Activated CD8-positive, alpha-beta T cell treated with anti-CD3 and anti-CD28 coated beads for 36 hours (primary cell): ENCODE results near the gene FAM168A. TPM values are rescaled to one million over a fixed set of nuclear protein-coding genes. Genes with fewer than 3 reads are reported as not detected.

Experiments
- ATAC-seq: fragments of 200-7000 bp; cut with Tn5 transposase; one replicate; pipeline ENCODE4 v1.10.0; 2021; ENCODE audit warnings: mild to moderate bottlenecking, moderate library complexity
- CTCF ChIA-PET: fragments of 350-600 bp; sonication (Branson Sonifier 250); formaldehyde crosslinking; loops from one replicate; lab custom pipeline; 2021; ENCODE audit warnings: antibody characterized with exemption; lab: Charles Lee
- POLR2A ChIA-PET: fragments of 350-600 bp; sonication (Branson Sonifier 250); formaldehyde crosslinking; loops from one replicate; lab custom pipeline; 2021; ENCODE audit warnings: antibody characterized with exemption; lab: Charles Lee
- DNase-seq: peaks from one replicate; pipeline ENCODE4 v3.0.0-alpha.2; 2020
- H3K27ac Mint-ChIP-seq: one replicate; pipeline ENCODE4 v1.8.0; 2021; ENCODE audit warnings: mild to moderate bottlenecking, mixed read lengths
- H3K27me3 Mint-ChIP-seq: one replicate; pipeline ENCODE4 v1.8.0; 2021; ENCODE audit warnings: mixed read lengths
- H3K36me3 Mint-ChIP-seq: one replicate; pipeline ENCODE4 v1.8.0; 2021; ENCODE audit warnings: low read depth, mixed read lengths
- H3K4me1 Mint-ChIP-seq: one replicate; pipeline ENCODE4 v1.8.0; 2021; ENCODE audit warnings: low read depth, mixed read lengths
- H3K4me3 Mint-ChIP-seq: one replicate; pipeline ENCODE4 v1.8.0; 2021; ENCODE audit warnings: mild to moderate bottlenecking, moderate library complexity, mixed read lengths
- H3K9me3 Mint-ChIP-seq: one replicate; pipeline ENCODE4 v1.8.0; 2021; ENCODE audit warnings: mixed read lengths
- CTCF ChIP-seq: fragments of 200-600 bp; IDR thresholded peaks from one replicate; pipeline ENCODE4 v1.8.0; 2022; ENCODE audit warnings: antibody characterized with exemption, mild to moderate bottlenecking
- intact Hi-C: fragments of 100-400 bp; cut with micrococcal nuclease; formaldehyde crosslinking; loops from one replicate; pipeline ENCODE4 v1.10.0; 2022
- total RNA-seq, 2 experiments: library from RNA; stranded (reverse); gene quantifications; one replicate each; pipeline ENCODE4 v1.2.3, GENCODE V29; 2021

FAM168A gene
- total RNA-seq, 2 experiments from 2014 or later, result 13.0 to 14.2 TPM

- H3K9me3 Mint-ChIP-seq, result no peaks in the 10 kb centered on the region
- intact Hi-C loops, result no loop called here
- ChIA-PET CTCF (interaction anchor here (1.0 to 1.9 kb wide), 3 partner anchors 10 to 232 kb away, joined by 3 to 5 read pairs (median 3); no protein-coding TSS in a partner anchor), POLR2A (interaction anchor here (0.7 kb wide), 1 partner anchor 55 kb away, joined by 3 read pairs; no protein-coding TSS in a partner anchor)
- no peak for DNase-seq
- peaks cover 30% of the 10 kb centered on the region for H3K4me1 Mint-ChIP-seq
- TF ChIP-seq CTCF, result no peak
- no peak overlapping the region for H3K4me3 Mint-ChIP-seq
- H3K27me3 Mint-ChIP-seq, result no peaks in the 10 kb centered on the region
- no peaks in the 10 kb centered on the region for H3K36me3 Mint-ChIP-seq
- no peak overlapping the region for H3K27ac Mint-ChIP-seq
- no peak for ATAC-seq
These were observed 6.2 kb downstream of the FAM168A start for GRCh38 chr11:73591743-73592142.

GRCh38 chr11:73590991-73591390, 6.9 kb downstream of the FAM168A start:
- no peak overlapping the region for H3K27ac Mint-ChIP-seq
- CTCF ChIA-PET, result interaction anchor here (0.6 to 1.9 kb wide), 4 partner anchors 10 to 231 kb away, joined by 3 to 5 read pairs (median 3); no protein-coding TSS in a partner anchor

GRCh38 chr11:73586791-73587190, 11.1 kb downstream of the FAM168A start:
- no peak overlapping the region for H3K27ac Mint-ChIP-seq
- peaks cover 11% of the 10 kb centered on the region for H3K4me1 Mint-ChIP-seq

More at GRCh38 chr11:73590991-73591390, 6.9 kb downstream of the FAM168A start:
- POLR2A ChIA-PET, result interaction anchor here (0.6 kb wide), 1 partner anchor 50 kb away, joined by 3 read pairs; no protein-coding TSS in a partner anchor
- intact Hi-C loops, result no loop called here
- no peaks in the 10 kb centered on the region for H3K27me3 Mint-ChIP-seq
- peaks cover 26% of the 10 kb centered on the region for H3K4me1 Mint-ChIP-seq
- no peaks in the 10 kb centered on the region for H3K9me3 Mint-ChIP-seq
- H3K4me3 Mint-ChIP-seq, result no peak overlapping the region
- no peak for TF ChIP-seq CTCF
- no peaks in the 10 kb centered on the region for H3K36me3 Mint-ChIP-seq
- DNase-seq (no peak), ATAC-seq (no peak)

GRCh38 chr11:73585834-73586575, 11.9 kb downstream of the FAM168A start:
- CTCF ChIA-PET, result no interaction called here
- Mint-ChIP-seq H3K4me1 (peaks cover 14% of the 10 kb centered on the region), H3K27me3 (no peaks in the 10 kb centered on the region), H3K36me3 (peaks cover 2% of the 10 kb centered on the region), H3K27ac (no peak overlapping the region), H3K4me3 (no peak overlapping the region), H3K9me3 (no peaks in the 10 kb centered on the region)
- DNase-seq, result no peak
- no peak for TF ChIP-seq CTCF
- POLR2A ChIA-PET, result interaction anchor here (0.5 kb wide), 1 partner anchor 696 kb away, joined by 3 read pairs; no protein-coding TSS in a partner anchor
- intact Hi-C loops, result no loop called here
- ATAC-seq, result no peak

More at GRCh38 chr11:73586791-73587190, 11.1 kb downstream of the FAM168A start:
- DNase-seq (no peak), ATAC-seq (no peak)
- CTCF ChIA-PET, result no interaction called here
- H3K27me3 Mint-ChIP-seq, result no peaks in the 10 kb centered on the region
- intact Hi-C loops, result no loop called here
- no peaks in the 10 kb centered on the region for H3K9me3 Mint-ChIP-seq
- peaks cover 2% of the 10 kb centered on the region for H3K36me3 Mint-ChIP-seq
- TF ChIP-seq CTCF, result no peak
- POLR2A ChIA-PET, result no interaction called here
- no peak overlapping the region for H3K4me3 Mint-ChIP-seq

- Mint-ChIP-seq H3K27ac (no peak overlapping the region), H3K4me3 (no peak overlapping the region), H3K27me3 (no peaks in the 10 kb centered on the region), H3K9me3 (no peaks in the 10 kb centered on the region), H3K4me1 (peaks cover 22% of the 10 kb centered on the region), H3K36me3 (peaks cover 5% of the 10 kb centered on the region)
- intact Hi-C loops, result no loop called here
- TF ChIP-seq CTCF, result no peak
- POLR2A ChIA-PET, result no interaction called here
- ATAC-seq, result no peak
- no peak for DNase-seq
- CTCF ChIA-PET, result no interaction called here
These were observed 13.1 kb downstream of the FAM168A start for GRCh38 chr11:73584831-73585230.
